Fibroblast of peridontal ligament (primary cell): ENCODE results near the gene SETD9.

ENCODE experiments used
- DNase-seq: peaks from one replicate; pipeline ENCODE4 v3.0.0-alpha.2; 2010; ENCODE audit errors: extremely low read depth

Gene SETD9

DNA sequence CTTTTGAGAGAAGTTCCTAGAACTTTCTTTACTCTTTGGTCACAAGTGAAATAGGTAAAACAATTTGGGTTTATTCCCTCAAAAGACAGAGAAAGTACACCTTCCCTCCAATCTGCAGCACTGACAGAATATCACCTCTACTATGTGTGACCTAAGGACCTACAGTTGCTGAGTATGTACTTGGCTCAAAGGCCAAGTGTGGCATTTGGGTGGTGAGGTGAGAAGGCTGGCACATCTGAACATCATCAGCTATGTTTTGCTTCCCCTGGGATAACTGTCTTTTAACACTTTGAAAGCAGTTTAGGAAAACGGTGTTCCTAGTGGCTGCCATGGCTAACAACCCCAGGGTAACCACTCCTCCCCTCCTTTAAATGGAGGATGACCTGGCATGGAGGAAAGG lies 24.9 kb downstream of the SETD9 start:
- no peak for DNase-seq

DNA sequence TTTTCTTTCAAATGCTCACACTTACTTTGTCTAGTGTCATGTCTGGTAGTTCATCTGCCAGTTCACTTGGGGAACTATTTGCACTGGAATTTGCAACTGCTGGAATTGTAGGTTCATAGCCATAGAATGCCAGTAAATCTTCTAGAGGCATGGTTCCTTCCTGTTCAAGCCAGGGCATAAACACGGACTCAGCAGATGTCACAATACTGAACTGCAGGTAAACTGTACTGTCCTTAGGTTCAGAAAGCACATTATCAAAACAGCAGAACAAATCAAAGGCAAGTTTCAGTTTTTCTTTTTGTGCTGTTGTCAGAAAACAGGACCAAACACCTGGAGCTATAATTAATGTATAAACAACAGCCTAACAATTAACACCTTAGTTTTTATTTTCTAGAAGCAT lies 29.5 kb downstream of the SETD9 start:
- DNase-seq = no peak

DNA sequence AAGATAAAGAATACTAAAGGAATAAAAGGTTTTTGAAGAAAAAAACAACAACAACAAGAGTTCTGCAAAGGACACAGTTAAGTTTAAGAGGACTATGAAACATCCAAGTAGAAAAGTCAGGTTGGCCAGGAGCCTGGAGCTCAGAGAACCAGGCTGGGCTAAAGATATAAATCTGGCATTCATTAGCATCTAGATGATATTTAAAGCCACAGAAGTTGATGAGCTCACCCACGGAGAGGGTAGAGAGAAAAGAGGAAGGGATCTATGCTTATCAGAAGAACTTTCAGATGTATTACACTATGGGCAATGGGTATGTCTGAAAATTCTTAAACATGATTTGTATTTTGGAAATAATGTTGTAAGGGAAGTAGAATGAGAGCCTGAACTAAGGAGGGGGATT lies 32.6 kb downstream of the SETD9 start:
- DNase-seq = peak; percentile 93

DNA sequence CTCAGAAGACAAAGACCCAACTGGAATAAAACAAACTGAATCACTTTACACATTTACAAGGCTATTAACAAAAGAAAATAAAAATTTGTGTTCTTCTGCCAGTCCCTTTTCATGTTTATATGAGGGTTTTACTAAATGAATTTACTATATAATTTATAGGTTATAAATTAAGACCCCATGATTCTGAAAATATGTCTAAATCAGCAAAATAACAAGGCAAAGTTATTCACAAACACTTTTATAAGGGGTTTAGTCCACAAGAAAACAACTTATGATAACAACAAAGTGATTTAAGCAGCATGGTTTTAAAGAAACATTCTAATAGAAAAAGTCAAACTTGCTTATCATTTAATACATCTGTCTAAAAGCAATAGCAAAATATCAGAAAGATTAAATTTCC lies 37.7 kb downstream of the SETD9 start:
- DNase-seq = no peak

DNA sequence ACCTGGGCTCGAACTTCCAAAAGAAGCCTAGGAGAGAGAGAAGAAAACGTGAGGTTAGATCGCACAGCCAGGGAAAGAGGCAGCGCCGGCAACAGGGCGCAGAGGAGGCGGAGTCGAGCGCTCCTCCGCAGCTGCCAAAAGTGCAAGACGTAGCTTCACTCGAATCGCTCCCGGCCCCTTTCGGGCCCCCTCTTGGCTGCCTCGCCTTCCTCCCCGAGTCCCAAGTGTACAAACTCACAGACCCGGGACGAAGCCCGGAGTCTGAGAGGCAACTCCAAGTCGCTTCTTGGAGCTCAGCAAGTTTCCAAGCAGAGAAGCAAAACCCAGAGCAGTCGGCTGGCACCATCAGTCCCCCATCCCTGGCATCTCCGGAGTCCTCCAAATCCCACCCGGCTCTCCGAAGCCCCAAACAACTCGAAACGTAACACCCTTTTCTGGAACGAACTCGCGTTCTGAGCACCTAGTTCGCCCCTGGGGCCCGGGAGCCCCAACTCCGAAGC lies 41.3 kb downstream of the SETD9 start:
- DNase-seq = peak; percentile 78

DNA sequence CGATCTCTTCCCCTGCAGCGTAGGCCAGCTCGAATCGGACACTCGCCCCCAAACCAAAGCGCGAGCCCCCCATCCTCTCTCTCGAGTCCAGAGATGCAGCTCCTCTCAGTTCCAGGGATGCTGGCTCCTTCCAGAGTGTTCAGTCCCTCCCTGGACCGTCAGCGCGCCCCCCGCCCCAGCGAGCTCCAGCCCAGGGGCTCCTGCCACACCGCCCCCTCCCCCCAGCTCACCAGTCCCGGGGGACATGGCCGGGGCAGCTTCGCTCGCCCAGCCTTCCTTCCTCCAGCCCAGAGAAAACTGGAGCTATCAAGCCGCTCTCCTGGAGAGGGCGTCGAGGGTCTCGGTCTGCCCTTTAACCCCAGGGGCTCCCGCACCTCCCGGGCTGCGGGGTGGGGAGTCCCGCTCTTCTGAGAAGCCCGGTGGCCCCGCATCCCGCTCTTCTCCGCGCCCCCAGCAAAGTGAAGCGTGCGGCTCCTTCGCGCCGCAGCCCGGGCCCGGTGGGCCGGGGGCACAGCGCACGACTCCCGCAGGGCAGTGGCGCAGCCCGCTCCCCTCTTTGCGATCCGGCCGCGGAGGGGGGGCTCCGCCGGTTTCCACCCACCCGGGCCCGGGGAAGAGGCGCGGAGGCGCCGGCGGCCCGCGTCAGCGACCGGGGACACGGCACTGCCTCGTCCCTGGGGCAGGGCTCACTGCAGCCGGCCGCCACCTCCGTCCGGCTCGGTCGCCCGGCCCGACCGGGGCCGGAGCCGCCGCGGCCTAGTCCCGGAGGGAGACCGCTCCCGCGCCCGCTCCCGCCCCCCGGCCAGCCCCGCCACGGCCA lies 41.9 kb downstream of the SETD9 start:
- peak; percentile 19 for DNase-seq

DNA sequence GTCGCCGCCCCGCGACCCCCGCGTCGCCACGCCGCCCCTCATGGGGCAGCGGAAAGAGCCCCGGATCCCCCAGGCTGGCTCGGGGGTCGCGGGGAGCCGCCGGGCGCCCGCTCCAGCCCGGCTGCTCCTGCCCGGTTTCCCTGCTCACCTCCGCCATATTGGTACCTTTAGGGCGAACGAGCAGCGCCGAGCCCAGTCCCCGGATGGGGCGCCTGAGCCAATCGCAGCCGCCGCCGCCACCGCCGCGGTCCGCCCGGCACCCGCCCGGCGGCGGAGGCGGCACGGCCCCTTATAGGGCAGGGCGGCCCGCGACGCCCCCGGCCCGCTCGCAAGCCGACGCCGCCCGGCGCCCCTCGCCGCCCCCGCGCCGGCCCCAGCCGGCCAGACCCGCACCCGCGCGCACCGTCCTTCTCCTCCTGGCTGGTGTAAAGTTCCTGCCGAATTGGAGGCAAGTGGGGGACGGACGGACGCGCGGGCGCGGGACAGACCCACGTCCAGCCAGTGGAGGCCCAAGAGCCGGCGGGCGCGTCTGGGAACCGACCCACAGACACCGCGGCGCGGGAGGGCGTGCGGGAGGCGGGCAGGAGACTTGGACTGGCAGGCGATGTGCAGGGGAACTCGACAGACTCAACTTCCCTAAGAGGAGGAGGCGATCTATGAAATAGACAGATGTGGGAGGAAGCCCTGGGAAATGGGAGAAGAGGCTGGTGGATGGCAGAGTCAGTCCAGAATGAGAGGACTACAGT lies 42.7 kb downstream of the SETD9 start, which contains the start of gene MIER3:
Gene MIER3, minus strand, starts transcription at position 178 of the 746 bp plus-strand sequence. Its CDS starts 21 bp downstream, at position 157.
- DNase-seq = peak; percentile 55

DNA sequence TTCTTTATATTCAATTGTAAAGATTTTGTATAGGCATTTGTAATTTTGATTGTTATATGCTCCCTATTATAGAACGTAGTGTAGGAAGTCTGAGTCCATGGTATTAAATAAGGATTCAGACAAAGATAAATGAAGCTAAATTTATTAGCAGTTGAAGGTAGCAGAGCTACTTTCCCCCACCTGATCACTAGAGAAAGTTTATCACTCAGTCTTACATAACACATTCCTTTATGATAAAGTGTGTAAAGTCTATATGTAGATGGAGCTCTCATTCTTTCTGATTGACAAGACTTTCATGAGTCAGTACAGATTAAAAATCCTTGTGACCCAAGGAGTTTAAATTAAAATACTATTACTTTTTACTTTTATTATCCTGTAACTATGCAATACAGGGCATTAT lies 44.9 kb downstream of the SETD9 start:
- no peak for DNase-seq

DNA sequence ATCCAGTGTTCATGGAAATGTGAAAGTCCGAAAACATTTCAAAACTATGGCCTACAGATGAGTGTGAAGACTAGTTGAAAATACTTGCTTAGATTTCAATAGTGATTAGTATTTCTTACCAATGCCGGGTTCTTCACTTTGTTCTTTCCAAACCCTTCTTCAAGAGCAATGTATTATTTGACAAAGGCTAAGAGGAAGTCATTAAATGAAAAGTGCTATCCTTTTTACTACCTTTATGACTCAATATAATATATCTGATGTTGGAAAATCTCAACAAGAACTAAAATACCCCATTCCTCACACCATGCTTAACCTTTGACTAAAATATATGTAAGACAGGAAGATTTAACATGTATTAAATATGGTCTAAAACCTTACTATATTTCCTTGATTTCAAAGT lies 49.2 kb downstream of the SETD9 start:
- DNase-seq = no peak

DNA sequence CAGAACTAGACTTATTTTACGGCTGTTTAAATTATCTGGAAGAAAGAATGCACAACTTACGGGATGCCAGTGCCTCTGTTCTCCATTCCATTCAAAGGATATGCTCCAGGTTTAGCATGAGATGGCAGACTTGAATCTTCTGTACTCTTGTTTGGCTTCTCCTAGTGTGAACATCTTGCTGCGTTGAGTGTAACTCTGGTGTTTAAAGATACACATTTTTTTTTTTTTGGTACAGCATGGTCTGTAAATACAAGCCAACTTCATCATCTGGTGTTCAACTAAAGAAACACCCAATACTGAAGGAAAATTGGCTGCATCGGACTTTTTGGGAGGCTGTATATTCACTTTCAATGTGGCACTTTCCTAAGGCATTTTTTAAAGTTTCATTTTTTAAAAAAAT lies 49.9 kb downstream of the SETD9 start:
- no peak for DNase-seq

DNA sequence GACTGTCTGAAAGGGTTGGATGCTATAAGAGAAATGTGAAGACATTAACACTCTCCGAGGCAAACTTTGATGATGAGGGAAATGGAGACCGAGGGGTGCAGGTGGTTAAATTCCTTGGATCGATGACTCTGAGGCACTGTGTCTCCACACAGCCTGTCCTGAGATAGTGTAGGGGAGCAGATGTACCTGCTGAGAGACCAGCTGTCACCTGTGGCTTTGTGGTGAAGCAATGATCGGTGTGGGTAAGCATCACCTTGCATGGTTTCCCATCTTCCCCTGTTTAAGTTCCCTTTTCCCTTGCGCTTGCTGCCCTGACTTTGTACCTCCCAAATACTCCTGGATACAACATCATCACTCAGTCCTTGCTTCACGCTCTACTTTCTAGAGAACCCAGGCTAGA lies 52.4 kb downstream of the SETD9 start:
- no peak for DNase-seq

DNA sequence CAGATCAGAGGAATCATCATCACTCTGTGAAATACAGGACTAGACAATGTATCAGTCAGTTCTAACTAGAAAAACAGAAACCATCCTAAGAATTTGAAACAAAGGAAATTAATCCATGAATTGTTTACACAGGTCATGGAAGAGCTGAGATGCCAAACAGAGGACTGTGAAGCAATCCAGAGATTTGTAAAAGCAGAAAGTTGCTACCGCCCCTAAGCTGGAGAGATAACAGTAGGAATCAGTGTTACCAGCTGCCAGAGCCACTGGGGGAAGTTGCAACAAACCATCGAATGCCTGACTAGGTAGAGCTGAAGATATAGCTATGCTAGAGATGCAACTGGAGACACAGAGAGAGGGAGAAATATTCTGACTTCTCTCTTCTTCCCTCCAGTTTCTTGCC lies 52.9 kb downstream of the SETD9 start:
- DNase-seq = no peak

DNA sequence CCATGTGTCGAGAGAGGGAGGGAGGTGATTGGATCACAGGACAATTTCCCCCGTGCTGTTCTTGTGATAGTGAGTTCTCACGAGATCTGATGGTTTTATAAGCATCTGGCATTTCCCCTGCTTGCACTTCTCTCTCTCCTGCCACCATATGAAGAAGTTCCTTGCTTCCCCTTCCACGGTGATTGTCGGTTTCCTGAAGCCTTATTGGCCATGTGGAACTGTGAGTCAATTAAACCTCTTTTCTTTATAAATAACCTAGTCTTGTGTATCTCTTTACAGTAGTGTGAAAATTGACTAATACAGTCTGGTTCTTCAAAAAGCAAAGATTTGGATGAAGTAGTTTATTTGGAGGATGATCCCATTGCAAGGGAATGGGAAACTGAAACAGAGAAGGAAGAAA lies 53.9 kb downstream of the SETD9 start:
- no peak for DNase-seq

DNA sequence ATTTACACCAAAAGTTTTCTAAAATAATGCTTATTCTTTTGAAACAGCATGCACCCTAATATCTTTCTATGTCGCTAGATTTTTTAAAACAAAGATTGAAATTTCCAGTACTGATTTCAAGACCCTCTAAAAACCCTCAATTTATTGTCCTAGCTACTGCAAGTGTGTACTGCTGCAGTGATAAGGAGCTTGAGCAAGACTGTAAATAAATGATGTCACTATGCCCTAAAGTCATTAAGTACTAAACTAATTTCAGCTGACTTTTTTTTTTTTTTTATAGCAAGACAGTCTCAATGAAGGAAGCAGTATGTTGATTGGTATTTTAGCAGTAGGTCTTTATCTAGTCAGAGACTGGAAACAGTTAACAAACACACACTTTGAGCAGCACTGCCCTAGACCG lies 54.8 kb downstream of the SETD9 start:
- DNase-seq = no peak
